Measurements from ENCODE around the gene NIP7. TPM values are rescaled to one million over a fixed set of nuclear protein-coding genes. Genes with fewer than 3 reads are reported as not detected.

Gene NIP7
- total and polyA plus RNA-seq, 2 of the 8 experiments (the other 6 are each of a cell fraction or from before 2014, with no cell fraction given) = 14.5 to 52.2 TPM

GRCh38 chr16:69318911-69319289, 20.7 kb upstream of the NIP7 start:
- Histone ChIP-seq H4K20me1 (replicated peaks in 1 of 2; ENCODE audit: control insufficient read depth in 1 of 2, insufficient read depth in 2 of 2, low read length in 2 of 2) (peaks cover 2 to 23% of the 10 kb centered on the region in 2 experiments), H2BK20ac (ENCODE audit: low read length) (no peak overlapping the region), H4K8ac (ENCODE audit: extremely low read depth, insufficient read depth, low read length) (peak overlapping the region; percentile 71; the same call in 1 of the 2 replicates), H4K91ac (replicated peaks; ENCODE audit: insufficient read length, low read length) (no peak overlapping the region), H3K9ac (replicated peaks in 1 of 4; ENCODE audit: extremely low read depth in 1 of 4, low read depth in 3 of 4, low read length in 3 of 4) (no peak overlapping the region), H3K4me1 (replicated peaks in 1 of 4; ENCODE audit: control insufficient read depth in 3 of 4, insufficient read depth in 4 of 4, low read length in 3 of 4) (no peaks in the 10 kb centered on the region), H3K18ac (ENCODE audit: extremely low read depth, low read length) (no peak overlapping the region), H3K27ac (ENCODE audit: low read depth, low read length) (no peak overlapping the region), H3K79me1 (ENCODE audit: low read depth, low read length) (no peaks in the 10 kb centered on the region; the same call in 1 of the 2 replicates), H3K27me3 (replicated peaks in 1 of 4; ENCODE audit: control insufficient read depth in 3 of 4, extremely low read depth in 1 of 4, insufficient read depth in 3 of 4, low read length in 3 of 4) (no peaks in the 10 kb centered on the region), H2BK5ac (ENCODE audit: low read depth, low read length) (no peak overlapping the region), H3K23me2 (ENCODE audit: low read depth, low read length) (no peaks in the 10 kb centered on the region; the same call in 1 of the 2 replicates), H2BK15ac (ENCODE audit: low read length) (no peak overlapping the region), H3K14ac (ENCODE audit: insufficient read length) (no peak overlapping the region), H3K4me2 (ENCODE audit: insufficient read depth in 1 of 2, low read depth in 2 of 2, low read length in 2 of 2) (no peak overlapping the region), H3K36me3 (ENCODE audit: control insufficient read depth in 2 of 4, insufficient read depth in 4 of 4, low read length in 3 of 4) (peaks cover 26 to 63% (median 50%) of the 10 kb centered on the region in 4 experiments), H3K9me3 (ENCODE audit: insufficient read depth in 2 of 2, low read depth in 1 of 2, low read length in 1 of 2) (no peaks in the 10 kb centered on the region), H4K5ac (ENCODE audit: insufficient read length, low read depth, low read length) (no peak overlapping the region), H2AFZ (ENCODE audit: low read length) (no peak overlapping the region), H3K4ac (replicated peaks; ENCODE audit: insufficient read length, low read depth, low read length) (no peak overlapping the region), H2BK12ac (ENCODE audit: low read depth, low read length) (no peak overlapping the region), H3K79me2 (ENCODE audit: control insufficient read depth in 1 of 2, insufficient read depth in 2 of 2, low read length in 2 of 2) (peaks cover 0 to 13% of the 10 kb centered on the region in 2 experiments; a peak in 1 of 4 replicates), H2AK5ac (ENCODE audit: low read depth, low read length) (no peak overlapping the region), H3K56ac (replicated peaks; ENCODE audit: insufficient read length, low read depth, low read length) (no peak overlapping the region), H2BK120ac (replicated peaks; ENCODE audit: low read depth, low read length) (no peak overlapping the region), H3K23ac (ENCODE audit: insufficient read length) (no peak overlapping the region), H3K4me3 (ENCODE audit: extremely low read depth in 1 of 4, insufficient read depth in 2 of 4, low read depth in 3 of 4, low read length in 4 of 4) (no peak overlapping the region)
- POLR2A ChIA-PET (ENCODE audit: partially characterized antibody) = interaction anchor here (1.1 to 24.8 kb wide), 3 partner anchors 18 to 95 kb away, joined by 3 to 497 read pairs (median 3); partner anchors contain the start of genes COG8, NIP7, PDF and TMED6
- 96% methylated on average over 10 of the region's 10 CpGs; no CpG with 5 or more reads in 1 of the 2 experiments for WGBS, 2 experiments (ENCODE audit: extremely low coverage in 1 of 2, insufficient coverage in 1 of 2, insufficient read length in 1 of 2, insufficient replicate concordance in 2 of 2, low coverage in 1 of 2, low lambda C conversion rate in 2 of 2, missing lambda C conversion rate in 1 of 2)
- FAIRE-seq (no peak), DNase-seq (ENCODE audit: low read depth in 1 of 2, low spot score in 2 of 2) (no peak)
- CTCF ChIA-PET (ENCODE audit: partially characterized antibody) = no interaction called here
- no peak for TF ChIP-seq E2F6 (IDR thresholded peaks at IDR 0.05)
